Thyroid gland (tissue), 4 donors: ENCODE data around the gene SH3BP4.

Experiments
- CTCF ChIP-seq, 6 experiments: fragments of 200-600 bp in 3 of 6; fragments of 450-650 bp in 3 of 6; sonication (generic) in 3 of 6; IDR thresholded peaks; one replicate each; pipeline ENCODE4 v1.5.1; 2016 to 2019; ENCODE audit warnings: antibody characterized with exemption in 6 of 6, mild to moderate bottlenecking in 2 of 6, inconsistent platforms in 1 of 6, moderate library complexity in 1 of 6
- POLR2A ChIP-seq, 2 donors: fragments of 450-650 bp; IDR thresholded peaks; one replicate each; pipeline ENCODE4 v1.6.1; 2017; ENCODE audit warnings: antibody characterized with exemption in 2 of 2, mild to moderate bottlenecking in 2 of 2, moderate library complexity in 1 of 2

DNA sequence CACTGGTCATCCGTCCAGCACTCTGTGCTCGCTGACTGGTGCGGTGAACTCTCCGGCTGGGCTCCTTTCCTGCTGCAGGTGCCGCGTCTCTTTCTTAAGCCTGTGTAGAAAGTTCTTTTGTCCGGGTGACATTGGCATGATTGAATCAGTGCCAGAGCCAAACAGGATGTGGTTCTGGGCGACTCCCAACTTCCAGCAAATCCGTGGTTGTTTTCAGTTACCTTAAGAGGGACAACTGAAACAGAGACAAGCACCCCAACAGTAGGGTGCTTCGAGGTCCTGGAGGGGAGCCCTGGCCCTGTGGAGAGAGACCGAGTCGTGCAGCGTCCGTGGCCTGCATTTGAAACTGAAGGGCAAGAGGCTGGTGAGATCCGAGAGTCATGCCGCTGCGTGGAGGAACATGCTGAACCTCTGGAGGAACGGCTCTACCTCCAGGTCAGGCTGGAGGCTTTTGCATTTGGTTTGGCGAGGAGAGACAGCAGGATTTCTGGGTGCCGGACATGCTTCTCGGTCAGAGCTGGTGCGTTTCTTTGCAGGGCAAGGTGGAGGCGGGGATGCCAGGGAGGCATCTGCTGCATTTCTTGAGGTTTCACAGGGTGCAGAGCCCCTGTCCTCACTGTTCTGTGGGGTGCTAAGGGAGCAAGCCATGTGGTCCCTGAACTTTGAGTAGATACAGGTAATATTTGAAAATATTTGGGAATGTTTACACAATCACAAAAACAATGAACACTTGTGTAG lies 26.8 kb downstream of the SH3BP4 start:
- TF ChIP-seq CTCF (IDR thresholded peaks at IDR 0.05) (no peak), POLR2A (IDR thresholded peaks at IDR 0.05) (no peak)
